GM18505 (cell line): Measurements from ENCODE around the gene ZFAND5.

Experiments used
- ATAC-seq: cut with Tn5 transposase; IDR thresholded peaks from one replicate; pipeline ENCODE4 v1.9.1; 2021; ENCODE audit not compliant: unreplicated experiment
- POLR2A ChIP-seq: IDR thresholded peaks from 4 replicates; pipeline ENCODE4 v1.6.1; 2011; ENCODE audit warnings: borderline replicate concordance; ENCODE audit not compliant: insufficient read depth, insufficient read length; ENCODE audit errors: extremely low read depth

The ZFAND5 gene

DNA sequence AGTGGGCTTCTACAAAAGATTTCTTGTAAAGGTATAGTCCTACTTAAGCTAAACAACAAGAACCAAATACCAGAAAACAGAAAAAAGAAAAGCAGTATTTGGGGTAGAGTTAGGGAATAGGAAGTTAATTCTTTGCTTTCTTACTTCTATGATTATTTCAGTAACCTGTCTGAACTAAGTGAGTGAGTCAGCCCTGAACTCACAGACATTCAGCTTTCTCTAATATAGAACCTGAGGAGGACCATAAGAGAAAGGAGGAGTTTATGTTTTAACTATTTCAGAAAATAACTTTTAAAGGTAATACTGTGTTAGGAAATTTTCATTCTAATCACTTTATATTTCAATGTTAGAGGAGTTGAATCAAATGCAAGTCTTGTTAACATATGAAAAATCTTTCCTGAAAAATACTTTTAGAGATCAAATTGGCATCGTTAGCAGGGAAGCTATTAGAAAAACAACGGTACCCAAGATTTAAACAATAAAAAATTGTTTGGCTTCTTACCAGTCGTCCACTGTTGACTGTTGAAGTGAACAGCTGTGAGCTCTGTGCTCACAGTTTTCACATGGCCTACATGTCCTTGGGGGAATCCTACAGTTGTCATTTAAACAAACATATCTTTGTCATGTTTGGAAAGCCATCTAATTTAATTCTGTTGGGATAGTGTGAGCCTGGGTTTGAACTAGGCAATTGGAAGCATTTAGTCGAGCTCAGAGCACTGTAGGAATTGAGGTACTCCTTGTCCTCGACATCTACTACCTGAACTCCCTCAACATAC lies 19.9 kb upstream of the ZFAND5 start:
- TF ChIP-seq POLR2A, result no peak
- ATAC-seq, result no peak

- TF ChIP-seq POLR2A, result no peak
- no peak for ATAC-seq
These were observed 19.1 kb upstream of the ZFAND5 start for GRCh38 chr9:72383978-72384709.

- no peak for TF ChIP-seq POLR2A
- no peak for ATAC-seq
These were observed 17.4 kb upstream of the ZFAND5 start for GRCh38 chr9:72382405-72382804.

GRCh38 chr9:72377041-72377440 lies 12.0 kb upstream of the ZFAND5 start:
- no peak for TF ChIP-seq POLR2A
- ATAC-seq, result no peak

DNA sequence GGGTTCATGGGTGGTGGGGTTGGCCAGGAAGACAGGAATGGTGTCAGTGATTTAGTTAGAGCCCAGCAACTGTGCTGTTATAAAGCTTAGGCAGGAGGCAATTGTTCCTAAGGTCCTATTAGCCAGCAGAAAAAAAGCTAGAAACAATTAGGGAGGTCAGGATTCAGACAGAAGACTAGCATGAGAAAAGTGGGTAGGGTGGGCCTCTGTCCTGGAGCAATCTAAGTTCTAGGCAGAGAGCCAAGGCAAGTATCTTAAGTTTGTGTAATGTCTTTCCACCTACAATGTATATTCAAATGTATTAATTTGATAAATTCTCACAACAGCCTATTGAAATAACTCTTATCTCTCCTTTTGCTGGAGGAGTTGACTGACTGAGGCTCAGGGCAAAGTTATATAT lies 6.1 kb upstream of the ZFAND5 start:
- no peak for ATAC-seq

GRCh38 chr9:72365525-72366256 lies 683 bp upstream of the ZFAND5 start:
- no peak for TF ChIP-seq POLR2A
- ATAC-seq, result peak; percentile 33

More for the DNA sequence above, 6.1 kb upstream of the ZFAND5 start:
- no peak for TF ChIP-seq POLR2A

DNA sequence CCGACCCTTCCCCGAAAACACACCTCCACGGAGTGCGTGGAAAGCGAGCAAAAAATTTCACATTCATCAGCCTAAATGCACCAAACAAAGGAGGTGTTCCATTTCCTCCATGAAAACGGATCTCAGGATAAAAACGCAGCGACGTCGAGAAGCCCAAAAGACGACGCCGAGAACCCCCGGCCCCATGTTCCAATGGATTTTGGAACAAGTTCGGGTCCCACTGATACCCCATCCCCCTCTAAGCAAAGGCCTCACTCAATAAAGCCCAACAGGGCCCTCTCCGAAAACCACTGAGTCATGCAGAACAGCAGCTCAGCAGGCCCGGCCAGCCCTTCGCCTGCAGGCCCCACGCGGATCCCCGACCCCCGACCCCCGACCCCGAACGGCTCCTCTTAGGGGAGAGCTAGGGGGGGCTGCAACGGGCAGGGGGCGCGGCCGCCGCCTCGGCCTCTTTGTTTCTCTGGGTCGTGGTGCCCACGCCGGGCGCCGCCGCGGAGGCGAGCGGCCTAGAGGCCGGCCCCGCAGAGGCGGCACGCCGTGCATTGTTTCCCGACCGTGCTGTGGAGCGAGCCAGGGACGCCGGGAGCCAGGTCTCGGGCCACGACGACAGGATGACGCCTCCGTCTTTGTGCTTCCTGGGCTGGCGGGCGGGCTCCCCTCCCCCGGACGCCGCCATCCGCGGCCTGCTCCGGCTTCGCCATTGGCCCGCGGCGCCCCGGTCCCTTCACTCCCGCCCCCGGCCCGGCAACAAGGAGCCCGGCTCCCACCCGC lies 915 bp downstream of the ZFAND5 start:
- TF ChIP-seq POLR2A, result no peak
- ATAC-seq, result peak; percentile 43

DNA sequence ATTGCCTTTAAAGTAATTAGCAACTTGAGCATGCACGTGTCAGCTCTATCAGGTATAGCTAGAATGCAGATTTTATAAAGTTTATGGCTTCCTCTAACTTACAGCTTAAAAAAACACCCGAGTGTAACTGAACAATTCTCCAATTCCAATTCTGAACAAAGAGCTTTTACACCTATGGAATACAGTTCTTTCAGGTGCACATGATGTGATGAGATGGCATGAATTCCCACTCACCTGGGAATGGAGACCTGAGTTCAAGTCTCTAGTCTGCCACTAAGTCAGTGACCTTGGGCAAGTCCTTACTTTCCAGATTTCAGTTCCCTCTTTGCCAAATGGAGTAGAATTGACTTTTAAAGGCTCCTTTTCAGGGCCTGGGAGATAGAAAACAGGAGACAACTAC lies 1.8 kb downstream of the ZFAND5 start:
- no peak for TF ChIP-seq POLR2A
- ATAC-seq, result no peak

DNA sequence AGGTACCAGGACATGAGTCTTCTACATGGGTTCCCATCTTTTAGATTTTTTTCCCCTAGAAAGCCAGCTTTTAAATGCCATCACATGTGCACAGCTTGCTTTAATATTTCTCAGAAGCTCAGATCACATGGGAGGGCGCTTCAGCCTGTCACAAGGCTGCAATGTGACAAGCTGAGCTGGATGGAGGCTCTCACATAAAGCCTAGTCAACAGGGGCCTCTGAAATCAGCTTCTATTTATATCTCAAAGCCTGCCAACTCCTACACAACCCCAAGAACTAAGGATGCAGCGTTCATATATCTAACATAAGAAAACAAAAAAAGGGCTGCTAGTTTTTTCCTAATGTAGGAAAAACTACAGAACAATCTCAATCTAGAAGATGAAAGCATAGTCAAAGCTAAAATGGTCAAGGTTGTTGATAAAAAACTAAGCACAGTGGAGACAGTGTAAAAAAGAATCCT lies 2.3 kb downstream of the ZFAND5 start:
- TF ChIP-seq POLR2A, result no peak
- ATAC-seq, result peak; percentile 21

DNA sequence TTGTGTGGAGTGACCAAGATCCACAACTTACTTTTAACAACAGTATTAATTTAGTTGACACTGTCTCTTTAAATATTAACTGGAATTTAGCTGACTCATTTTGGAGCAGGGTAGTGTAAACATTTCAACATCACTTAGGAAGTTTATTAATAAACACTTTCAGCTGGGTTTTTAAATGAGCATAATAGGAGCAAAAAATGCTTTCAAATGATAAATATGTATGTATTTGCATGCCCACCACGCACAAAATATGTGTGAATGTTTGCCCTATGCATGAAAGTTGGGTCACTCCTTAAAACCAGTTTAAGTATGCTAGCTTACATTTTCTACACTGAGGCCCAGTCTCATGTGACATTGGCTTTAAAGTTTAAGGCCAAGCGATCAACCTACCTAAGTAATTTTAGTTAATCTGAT lies 2.9 kb downstream of the ZFAND5 start:
- no peak for ATAC-seq
- TF ChIP-seq POLR2A, result no peak

DNA sequence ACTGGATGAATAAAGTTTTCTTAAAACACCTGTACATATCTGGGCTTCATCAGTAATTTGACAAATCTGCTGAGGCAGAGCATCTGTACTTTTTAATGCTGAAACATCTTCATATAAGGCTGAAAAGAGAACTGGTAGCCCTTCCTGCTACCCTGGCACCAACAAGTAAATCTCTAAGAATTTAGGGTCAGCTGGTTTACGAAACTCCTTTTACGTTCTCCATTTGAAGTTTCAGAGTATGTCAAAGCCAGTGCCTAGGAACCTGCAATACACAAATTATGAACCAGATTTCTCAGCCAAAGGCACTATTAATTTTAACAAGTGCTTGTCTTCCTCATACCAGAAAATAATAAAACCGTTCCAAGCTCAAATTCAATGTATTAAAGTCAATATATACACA lies 3.8 kb downstream of the ZFAND5 start:
- ATAC-seq, result no peak
- no peak for TF ChIP-seq POLR2A

- TF ChIP-seq POLR2A, result no peak
- no peak for ATAC-seq
These were observed 4.7 kb downstream of the ZFAND5 start for GRCh38 chr9:72360324-72360723.

- no peak for TF ChIP-seq POLR2A
- no peak for ATAC-seq
These were observed 8.9 kb downstream of the ZFAND5 start for GRCh38 chr9:72356041-72356582.

GRCh38 chr9:72355153-72355552 lies 9.9 kb downstream of the ZFAND5 start:
- no peak for TF ChIP-seq POLR2A
- no peak for ATAC-seq
